PFSK-1 (cell line): ENCODE results near the gene SCMH1.

Experiments used
- FOXP2 ChIP-seq: optimal IDR thresholded peaks from 2 replicates; pipeline ENCODE3; 2011; ENCODE audit warnings: borderline replicate concordance, control low read depth, inconsistent platforms; ENCODE audit not compliant: insufficient read depth; ENCODE audit errors: extremely low read length, extremely low read depth
- POLR2AphosphoS5 ChIP-seq: IDR thresholded peaks from 2 replicates; pipeline ENCODE4 v1.6.1; 2012; ENCODE audit warnings: low read depth, mild to moderate bottlenecking, control low read depth, low read length, moderate library complexity
- SIN3A ChIP-seq: IDR thresholded peaks from 2 replicates; pipeline ENCODE4 v1.6.1; 2012; ENCODE audit warnings: mild to moderate bottlenecking, low read length, moderate library complexity, borderline replicate concordance; ENCODE audit not compliant: insufficient read depth
- TAF1 ChIP-seq: IDR thresholded peaks from 2 replicates; pipeline ENCODE4 v1.6.1; 2012; ENCODE audit warnings: low read length, control low read depth, borderline replicate concordance; ENCODE audit not compliant: insufficient read depth
- TF ChIP-seq, protein P1 (sequence below), 2 experiments: IDR thresholded peaks; 2 replicates each; pipeline versions ENCODE4 v1.6.1 to v1.8.0; 2011 to 2012; ENCODE audit warnings: low read depth in 2 of 2, low read length in 2 of 2, control low read depth in 1 of 2, inconsistent platforms in 1 of 2, mild to moderate bottlenecking in 1 of 2, moderate library complexity in 1 of 2; ENCODE audit not compliant: insufficient read depth in 1 of 2

The SCMH1 gene

GRCh38 chr1:41238311-41238988 is 3.7 kb downstream of the SCMH1 start:
- TF ChIP-seq TAF1: no peak
- TF ChIP-seq POLR2AphosphoS5: no peak
- TF ChIP-seq, protein P1, sequence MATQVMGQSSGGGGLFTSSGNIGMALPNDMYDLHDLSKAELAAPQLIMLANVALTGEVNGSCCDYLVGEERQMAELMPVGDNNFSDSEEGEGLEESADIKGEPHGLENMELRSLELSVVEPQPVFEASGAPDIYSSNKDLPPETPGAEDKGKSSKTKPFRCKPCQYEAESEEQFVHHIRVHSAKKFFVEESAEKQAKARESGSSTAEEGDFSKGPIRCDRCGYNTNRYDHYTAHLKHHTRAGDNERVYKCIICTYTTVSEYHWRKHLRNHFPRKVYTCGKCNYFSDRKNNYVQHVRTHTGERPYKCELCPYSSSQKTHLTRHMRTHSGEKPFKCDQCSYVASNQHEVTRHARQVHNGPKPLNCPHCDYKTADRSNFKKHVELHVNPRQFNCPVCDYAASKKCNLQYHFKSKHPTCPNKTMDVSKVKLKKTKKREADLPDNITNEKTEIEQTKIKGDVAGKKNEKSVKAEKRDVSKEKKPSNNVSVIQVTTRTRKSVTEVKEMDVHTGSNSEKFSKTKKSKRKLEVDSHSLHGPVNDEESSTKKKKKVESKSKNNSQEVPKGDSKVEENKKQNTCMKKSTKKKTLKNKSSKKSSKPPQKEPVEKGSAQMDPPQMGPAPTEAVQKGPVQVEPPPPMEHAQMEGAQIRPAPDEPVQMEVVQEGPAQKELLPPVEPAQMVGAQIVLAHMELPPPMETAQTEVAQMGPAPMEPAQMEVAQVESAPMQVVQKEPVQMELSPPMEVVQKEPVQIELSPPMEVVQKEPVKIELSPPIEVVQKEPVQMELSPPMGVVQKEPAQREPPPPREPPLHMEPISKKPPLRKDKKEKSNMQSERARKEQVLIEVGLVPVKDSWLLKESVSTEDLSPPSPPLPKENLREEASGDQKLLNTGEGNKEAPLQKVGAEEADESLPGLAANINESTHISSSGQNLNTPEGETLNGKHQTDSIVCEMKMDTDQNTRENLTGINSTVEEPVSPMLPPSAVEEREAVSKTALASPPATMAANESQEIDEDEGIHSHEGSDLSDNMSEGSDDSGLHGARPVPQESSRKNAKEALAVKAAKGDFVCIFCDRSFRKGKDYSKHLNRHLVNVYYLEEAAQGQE (IDR thresholded peaks at IDR 0.05; ENCODE audit: insufficient read depth in 1 of 2, low read depth in 2 of 2, low read length in 2 of 2): no peak
- TF ChIP-seq SIN3A: no peak
- no peak for TF ChIP-seq FOXP2

GRCh38 chr1:41236781-41237180 is 5.3 kb downstream of the SCMH1 start:
- TF ChIP-seq POLR2AphosphoS5: no peak
- no peak for TF ChIP-seq FOXP2
- TF ChIP-seq TAF1: no peak
- TF ChIP-seq SIN3A: no peak
- TF ChIP-seq, protein P1 (IDR thresholded peaks at IDR 0.05; ENCODE audit: insufficient read depth in 1 of 2, low read depth in 2 of 2, low read length in 2 of 2): no peak

DNA sequence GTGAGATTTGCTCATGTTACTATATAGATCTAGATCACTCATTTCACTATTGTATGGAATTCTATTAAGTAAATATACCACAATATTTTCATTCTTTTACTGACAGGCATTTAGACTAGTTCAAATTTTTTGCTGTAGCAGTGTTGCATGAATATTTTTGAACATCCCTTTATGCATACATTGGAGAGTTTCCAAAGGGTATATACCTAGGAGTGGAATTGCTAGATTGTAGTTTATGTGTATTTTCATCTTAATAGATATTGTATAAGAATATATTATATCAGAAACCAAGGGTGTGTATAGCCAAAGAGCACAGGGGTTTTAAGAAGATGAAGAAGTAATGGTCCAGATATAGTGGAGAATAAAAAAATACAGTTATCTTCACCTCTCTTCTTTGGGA is 6.2 kb downstream of the SCMH1 start:
- TF ChIP-seq POLR2AphosphoS5: no peak

- no peak for TF ChIP-seq SIN3A
Measured at GRCh38 chr1:41233708-41234107, 8.4 kb downstream of the SCMH1 start.

DNA sequence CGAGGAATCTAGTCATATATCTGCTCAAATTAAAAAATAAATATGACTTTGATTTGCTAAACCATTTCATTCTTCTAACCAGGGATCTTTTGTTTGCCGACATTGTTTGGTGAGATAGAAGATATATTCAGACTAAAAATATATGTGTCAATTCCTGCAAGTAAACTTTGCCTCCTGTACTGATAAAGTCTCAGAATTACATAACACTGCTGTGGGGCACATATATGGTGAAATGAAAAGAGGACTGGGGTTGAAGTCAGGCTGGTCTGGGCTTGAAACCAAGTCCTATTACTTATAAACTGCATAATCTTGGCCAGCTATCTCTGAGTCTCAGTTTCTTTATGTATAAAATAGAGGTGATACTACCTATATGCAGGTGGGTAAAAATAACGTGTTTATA is 9.8 kb downstream of the SCMH1 start:
- TF ChIP-seq FOXP2 (no peak), SIN3A (no peak), POLR2AphosphoS5 (no peak), TAF1 (no peak)
- TF ChIP-seq, protein P1 (IDR thresholded peaks at IDR 0.05; ENCODE audit: insufficient read depth in 1 of 2, low read depth in 2 of 2, low read length in 2 of 2): no peak

DNA sequence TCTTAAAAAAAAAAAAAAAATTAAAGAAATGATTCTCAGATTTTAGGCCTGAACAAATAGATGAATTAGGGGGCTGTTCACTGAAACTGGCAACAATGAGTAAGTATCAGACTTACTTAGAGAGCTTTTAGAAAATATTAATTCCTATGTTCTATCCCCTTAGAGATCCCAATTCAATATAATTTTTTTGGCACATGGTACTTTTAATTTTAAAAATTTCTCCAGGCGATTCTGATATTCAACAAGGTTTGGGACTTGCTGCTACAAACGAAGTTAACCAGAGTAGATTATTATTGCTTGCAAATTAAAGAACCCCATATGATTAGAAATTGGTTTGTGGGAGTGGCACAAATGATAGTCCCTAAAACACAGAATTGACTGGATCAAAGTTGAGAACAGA is 11.4 kb downstream of the SCMH1 start:
- TF ChIP-seq, protein P1 (IDR thresholded peaks at IDR 0.05; ENCODE audit: insufficient read depth in 1 of 2, low read depth in 2 of 2, low read length in 2 of 2): no peak
- no peak for TF ChIP-seq TAF1
- no peak for TF ChIP-seq SIN3A
- TF ChIP-seq POLR2AphosphoS5: no peak
- no peak for TF ChIP-seq FOXP2
